GM18907 (cell line): Measurements from ENCODE around the gene CFAP43.
"Not testable (repeated sequence)": the region's sequence is repeated elsewhere in the genome, so short reads cannot be mapped to it uniquely, and the experiment has no call there.

Experiments
- ATAC-seq: cut with Tn5 transposase; IDR thresholded peaks from one replicate; pipeline ENCODE4 v1.9.1; 2021; ENCODE audit warnings: mild to moderate bottlenecking, moderate library complexity; ENCODE audit not compliant: unreplicated experiment

Gene CFAP43

GRCh38 chr10:104233817-104234216 is 1.7 kb upstream of the CFAP43 start:
- ATAC-seq, result no peak

DNA sequence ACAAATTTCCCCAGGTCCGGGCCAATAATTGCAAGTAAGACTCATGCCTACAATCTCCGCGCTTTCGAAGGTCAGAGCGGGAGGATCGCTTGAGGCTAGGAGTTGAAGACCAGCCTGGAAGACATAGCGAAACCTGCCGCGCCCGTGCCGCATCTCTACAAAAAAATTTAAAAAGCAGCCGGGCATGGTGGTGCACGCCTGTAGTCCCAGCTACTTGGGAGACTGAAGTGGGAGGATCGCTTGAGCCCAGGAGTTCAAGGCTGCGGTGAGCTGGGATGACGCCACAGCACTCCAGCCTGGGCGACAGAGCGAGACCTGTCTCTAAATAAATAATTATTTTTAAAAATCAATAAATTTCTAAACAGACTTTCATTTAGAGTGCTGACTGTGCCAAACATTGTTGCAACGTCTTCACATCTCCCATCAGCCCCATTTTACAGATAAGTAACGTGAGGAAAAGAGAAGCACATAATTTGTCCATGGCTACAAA is 494 bp upstream of the CFAP43 start:
- peak; percentile 5 for ATAC-seq

DNA sequence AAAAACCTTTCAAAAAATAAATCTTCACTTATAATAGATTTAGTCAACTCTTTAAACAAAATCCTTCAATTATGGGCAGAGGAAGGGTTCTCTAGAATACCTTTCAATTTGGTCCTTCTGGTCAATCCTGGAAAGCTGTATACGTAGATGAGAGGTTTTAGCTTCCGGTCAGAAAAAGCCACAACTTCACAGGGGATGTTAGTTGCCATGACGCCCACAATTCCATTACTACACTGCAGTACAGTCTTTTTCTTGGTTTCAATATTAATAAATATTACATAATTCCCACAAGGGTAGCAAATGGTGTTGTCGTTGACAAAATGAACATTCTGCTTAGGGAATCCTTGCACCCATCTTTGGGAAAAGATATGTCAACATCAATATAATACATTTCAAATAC is 1.7 kb downstream of the CFAP43 start:
- ATAC-seq, result no peak

GRCh38 chr10:104223304-104223703 is 8.9 kb downstream of the CFAP43 start:
- ATAC-seq, result no peak

DNA sequence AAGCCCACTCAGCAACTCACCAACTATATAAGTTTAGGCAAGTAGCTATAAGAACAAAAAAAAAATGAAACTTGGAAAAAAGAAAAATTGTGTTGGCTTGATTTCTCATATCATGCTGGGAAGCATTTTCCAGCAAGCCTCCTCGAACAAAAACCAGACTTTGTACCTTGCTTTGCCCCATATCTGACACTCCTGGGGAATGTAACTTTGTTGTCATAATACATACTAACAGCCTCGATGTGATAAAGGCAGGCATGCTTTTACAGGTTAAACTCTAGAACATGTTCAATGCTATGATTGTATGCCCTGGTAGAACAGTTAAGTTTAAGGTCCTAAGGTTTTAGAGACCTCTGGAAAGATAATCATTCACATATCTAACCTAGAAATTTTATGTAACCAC is 11.6 kb downstream of the CFAP43 start:
- ATAC-seq, result no peak

- no peak for ATAC-seq
Observed at GRCh38 chr10:104218751-104219150, 13.4 kb downstream of the CFAP43 start.

- no peak for ATAC-seq
Observed at GRCh38 chr10:104216631-104217030, 15.5 kb downstream of the CFAP43 start.

DNA sequence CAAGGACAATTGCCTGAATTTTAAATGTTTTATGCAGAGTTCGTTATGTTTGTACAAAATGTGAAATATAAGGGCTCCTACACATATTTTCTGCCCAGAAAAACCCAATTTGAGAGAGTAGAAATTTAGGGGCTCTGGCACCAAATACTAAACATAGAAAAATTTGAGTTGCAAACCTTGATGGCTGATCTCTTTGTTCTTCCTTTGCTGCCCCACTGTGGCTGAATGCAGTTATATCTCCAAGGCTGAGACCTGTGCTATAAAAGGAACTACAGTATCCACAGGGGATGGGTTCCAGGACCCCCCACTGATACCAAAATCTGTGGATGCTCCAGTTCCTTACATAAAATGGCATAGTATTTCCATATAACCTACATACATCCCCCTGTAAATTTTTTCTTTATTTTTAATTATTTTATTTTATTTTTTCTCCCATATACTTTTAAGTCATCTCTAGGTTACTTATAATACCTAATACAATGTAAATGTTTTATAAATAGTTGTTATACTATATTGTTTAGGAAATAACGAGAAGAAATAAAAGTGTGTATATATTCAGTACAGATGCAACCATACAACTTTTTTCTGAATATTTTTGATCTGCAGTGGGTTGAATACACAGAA is 22.5 kb downstream of the CFAP43 start:
- ATAC-seq, result no peak

DNA sequence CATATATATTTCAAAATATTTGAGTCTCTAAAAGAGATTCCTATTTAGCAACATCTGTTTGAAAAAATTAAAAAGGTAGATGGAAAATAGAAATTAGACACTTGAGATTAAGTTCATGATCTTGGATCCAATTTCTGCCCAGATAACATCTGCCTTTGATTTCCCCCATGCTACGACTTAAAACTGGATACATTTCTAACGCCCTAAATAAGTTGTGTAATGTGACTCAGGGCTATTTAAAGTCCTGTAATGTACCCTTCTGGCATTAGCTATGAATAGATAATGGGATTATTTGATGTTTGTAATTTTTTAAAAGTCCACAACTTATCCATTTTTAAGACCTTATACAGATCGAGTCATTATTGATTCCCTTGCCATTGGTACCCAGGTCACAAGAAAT is 23.4 kb downstream of the CFAP43 start:
- no peak for ATAC-seq

GRCh38 chr10:104202231-104202630 is 29.9 kb downstream of the CFAP43 start:
- ATAC-seq, result no peak

DNA sequence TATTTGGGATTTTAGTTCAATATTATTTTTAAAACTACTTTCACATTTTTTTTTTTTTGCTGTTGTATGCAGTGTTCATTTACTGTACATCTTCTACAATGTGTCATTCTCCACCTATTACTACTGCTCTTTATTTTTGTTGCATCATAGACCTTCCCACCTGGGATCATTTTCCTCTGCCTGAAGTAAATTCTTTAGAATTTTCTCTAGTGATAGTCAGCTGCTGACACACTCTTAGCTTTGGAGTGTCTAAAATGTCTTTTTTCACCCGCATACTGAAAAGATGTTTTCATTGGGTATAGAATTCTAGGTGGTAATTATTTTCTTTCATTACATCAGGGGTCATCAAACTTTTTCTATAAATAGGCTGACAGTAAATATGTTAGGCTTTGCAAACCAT is 30.5 kb downstream of the CFAP43 start:
- no peak for ATAC-seq

DNA sequence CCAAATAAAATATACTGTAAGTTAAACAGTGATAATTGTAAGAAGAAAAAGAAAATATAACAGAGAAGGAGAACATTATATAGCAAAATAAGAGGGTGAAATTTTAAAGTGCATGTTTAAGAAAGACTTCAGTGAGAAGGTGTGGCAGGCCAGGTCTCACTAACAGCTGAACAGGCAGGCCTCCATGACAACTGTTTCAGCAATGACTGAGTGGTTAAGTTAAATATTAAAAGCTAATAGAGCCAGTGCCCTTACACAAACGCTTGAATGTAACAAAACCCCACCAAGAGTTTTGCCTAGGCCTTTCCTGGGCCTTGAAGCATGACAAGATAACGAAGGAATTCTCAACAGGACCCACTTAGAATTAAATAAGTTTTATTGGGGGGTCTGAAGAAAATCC is 32.6 kb downstream of the CFAP43 start:
- ATAC-seq, result no peak

DNA sequence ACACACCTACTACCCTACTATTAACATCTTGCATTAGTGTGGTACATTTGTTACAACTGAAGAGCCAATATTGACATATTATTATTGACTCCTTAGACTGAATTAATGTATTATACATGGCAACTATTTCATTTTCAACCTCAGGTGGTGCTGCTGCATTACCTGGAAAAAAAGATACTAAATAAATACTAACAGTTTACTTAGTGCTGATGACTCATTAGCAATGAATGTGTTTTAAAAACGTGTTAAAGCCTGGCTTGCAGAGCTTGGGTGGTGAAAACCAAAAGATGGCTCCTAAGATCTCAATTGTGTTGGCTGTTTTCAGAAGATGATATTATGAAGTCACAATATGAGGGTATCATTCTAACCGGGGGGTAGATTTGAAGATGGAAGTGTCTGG is 34.8 kb downstream of the CFAP43 start:
- ATAC-seq, result no peak

DNA sequence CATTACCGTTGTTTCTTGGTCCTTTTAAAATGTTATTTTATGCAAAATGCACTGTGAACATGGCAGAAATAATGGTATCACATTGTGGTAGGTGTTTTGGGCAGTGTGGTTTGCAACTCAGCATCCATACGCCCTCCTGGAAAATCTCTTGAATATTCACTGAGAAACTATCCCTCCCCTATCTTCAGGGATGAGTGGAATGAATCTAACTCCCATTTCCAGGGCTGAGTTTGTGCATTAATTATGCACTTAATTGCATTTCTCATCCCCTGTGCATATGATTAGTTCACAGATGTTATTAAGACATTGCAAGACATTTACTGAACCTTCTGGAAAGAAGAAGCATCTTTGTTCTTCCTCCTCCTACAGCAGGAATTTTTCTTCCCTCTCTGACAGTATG is 36.5 kb downstream of the CFAP43 start:
- no peak for ATAC-seq

GRCh38 chr10:104193787-104194186 is 38.4 kb downstream of the CFAP43 start:
- no peak for ATAC-seq

DNA sequence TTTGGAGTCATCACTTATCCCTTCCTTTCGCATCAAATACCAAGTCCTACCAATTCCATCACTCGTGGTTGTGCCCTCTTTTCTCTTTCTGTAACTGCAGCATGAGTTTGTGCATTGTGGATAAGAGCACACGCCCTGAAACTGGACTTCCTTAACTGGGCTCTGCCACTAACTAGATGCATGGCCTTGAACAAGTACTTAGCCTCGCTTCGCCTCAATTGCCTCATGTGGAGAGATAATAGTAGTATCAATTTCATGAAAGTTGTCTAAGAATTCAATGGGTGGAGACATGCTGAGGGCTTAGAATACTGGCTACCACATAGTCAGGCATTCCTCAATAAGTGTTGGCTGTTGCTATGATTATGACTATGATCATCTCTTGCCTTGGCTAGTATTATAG is 41.5 kb downstream of the CFAP43 start:
- ATAC-seq, result no peak

GRCh38 chr10:104183682-104184081 is 48.5 kb downstream of the CFAP43 start:
- ATAC-seq, result no peak

- ATAC-seq, result not testable (repeated sequence)
Observed at GRCh38 chr10:104174136-104174535, 58.0 kb downstream of the CFAP43 start.

DNA sequence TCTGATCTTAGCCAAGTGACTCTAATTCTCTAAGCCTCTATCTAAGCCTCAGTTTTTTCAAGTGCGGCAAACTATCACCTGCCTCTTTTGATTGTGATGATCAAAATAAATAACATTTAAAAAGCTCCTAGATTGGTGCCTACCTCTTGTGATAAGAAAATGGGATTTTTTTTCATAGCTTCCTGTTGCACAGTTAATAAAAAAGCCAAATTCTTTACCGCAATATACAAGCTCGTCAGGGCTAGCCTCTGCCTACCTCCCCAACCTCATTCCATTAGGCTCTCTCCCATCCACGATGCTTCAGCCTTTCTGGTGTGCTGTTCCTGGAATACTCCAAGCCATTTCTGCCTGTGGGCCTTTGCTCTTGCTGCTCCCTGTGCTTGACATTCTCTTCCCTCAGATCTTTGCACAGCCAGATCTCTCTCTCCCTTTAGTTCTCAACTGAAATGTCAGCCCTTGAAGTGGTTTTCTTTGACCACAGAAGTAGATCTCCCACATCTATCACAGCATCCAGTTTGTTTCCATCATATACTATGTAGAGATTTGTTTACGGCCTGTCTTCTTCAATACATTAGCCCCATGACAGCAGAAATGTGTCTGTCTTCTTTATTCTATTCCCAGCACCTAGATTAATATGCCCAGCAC is 61.4 kb downstream of the CFAP43 start:
- no peak for ATAC-seq

DNA sequence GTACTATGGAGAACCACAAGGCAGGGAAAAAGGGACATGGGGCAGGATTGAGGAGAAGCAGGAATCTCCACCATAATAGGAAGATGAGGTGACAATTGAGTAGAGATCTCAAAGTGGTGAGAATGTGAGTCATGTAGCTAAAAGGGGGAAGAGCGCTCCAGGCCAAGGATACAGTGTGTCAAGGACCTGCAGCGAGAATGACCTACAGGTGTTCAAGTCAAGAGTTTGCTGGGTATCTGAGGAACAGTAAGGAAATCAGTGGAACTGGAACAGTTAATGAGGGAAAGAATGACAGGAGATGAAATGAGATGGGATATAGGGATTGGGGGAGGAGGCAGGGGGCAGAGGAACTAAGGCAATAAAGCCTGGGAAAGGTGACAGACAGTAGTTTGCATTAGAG is 76.6 kb downstream of the CFAP43 start:
- no peak for ATAC-seq

DNA sequence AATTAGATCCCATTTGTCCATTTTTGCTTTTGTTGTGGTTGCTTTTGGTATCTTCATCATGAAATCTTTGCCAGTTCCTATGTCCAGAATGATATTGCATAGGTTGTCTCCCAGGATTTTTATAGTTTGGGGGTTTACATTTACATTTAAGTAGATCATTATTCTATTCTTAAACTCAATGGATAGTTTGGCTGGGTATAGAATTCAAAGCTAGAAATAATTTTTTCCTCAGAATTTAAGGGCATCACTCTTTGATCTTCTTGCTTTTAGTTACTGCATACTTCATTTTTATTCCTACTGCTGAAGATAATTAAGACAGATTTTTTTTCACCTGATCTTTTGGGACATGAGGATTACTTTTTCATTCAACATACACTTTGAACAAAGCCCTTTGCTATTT is 80.4 kb downstream of the CFAP43 start:
- ATAC-seq, result no peak

- ATAC-seq, result no peak
Observed at GRCh38 chr10:104150139-104150538, 82.0 kb downstream of the CFAP43 start.

DNA sequence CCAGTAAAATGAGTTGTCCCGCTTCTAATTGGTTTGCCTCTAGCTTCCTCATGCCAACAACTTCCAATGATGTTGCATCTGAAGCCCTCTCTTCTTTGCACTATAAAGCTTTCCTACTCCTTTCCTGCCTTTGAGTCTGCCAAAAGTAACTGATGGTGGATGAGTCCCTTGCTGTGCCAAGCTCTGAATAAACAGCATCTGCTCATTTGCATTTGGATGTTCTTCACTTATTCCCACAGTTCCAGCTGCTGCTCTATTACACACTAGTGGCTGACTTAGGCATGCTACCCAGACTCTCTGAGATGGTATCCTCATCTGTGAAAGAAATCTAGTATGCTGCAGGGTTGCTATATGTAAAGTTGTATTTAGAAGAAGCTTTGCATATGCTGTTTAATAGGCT is 85.3 kb downstream of the CFAP43 start:
- ATAC-seq, result no peak
